HCT116 (cell line): ENCODE data around the gene NPEPL1.

Source experiments
- CTCF ChIP-seq, 3 experiments: fragments of 200-600 bp in 1 of 3; sonication (generic) in 1 of 3; IDR thresholded peaks in 2 of 3; conservative IDR thresholded peaks in 1 of 3; 2 replicates each; pipeline ENCODE4 v1.5.1; 2012 to 2017; ENCODE audit warnings: low read depth in 2 of 3, low read length in 2 of 3, antibody characterized with exemption in 1 of 3, borderline replicate concordance in 1 of 3, control low read depth in 1 of 3, mild to moderate bottlenecking in 1 of 3, mixed read lengths in 1 of 3, mixed run types in 1 of 3, moderate library complexity in 1 of 3; ENCODE audit not compliant: insufficient read depth in 1 of 3
- POLR2A ChIP-seq: IDR thresholded peaks from 2 replicates; pipeline ENCODE4 v1.7.0; 2011; ENCODE audit warnings: borderline replicate concordance; ENCODE audit not compliant: insufficient read depth, insufficient read length; ENCODE audit errors: extremely low read depth
- REST ChIP-seq: IDR thresholded peaks from 2 replicates; pipeline ENCODE4 v1.6.1; 2012; ENCODE audit warnings: low read depth
- SRF ChIP-seq: IDR thresholded peaks from 2 replicates; pipeline ENCODE4 v1.6.1; 2012; ENCODE audit warnings: low read depth
- ZFX ChIP-seq: fragments of 450-650 bp; IDR thresholded peaks from 2 replicates; pipeline ENCODE4 v1.6.1; 2017

- TF ChIP-seq CTCF (IDR thresholded peaks at IDR 0.05 in 2 of 3, conservative IDR thresholded peaks at IDR 0.05 in 1 of 3; ENCODE audit: borderline replicate concordance in 1 of 3, insufficient read depth in 1 of 3, low read depth in 2 of 3, low read length in 2 of 3), result no peak
- no peak for TF ChIP-seq POLR2A
- no peak for TF ChIP-seq ZFX
- TF ChIP-seq SRF, result no peak
- no peak for TF ChIP-seq REST
These were observed 15.5 kb upstream of the NPEPL1 start for GRCh38 chr20:58677079-58677604.
